Endothelial cell of coronary artery (primary cell): ENCODE data around the gene OR52B6. TPM values are rescaled to one million over a fixed set of nuclear protein-coding genes. Genes with fewer than 3 reads are reported as not detected.

Source experiments
- total RNA-seq: library from RNA; depleted of rRNA; stranded (reverse); fragments of >200 nt; gene quantifications from 2 replicates; pipeline ENCODE4 v1.2.3, GENCODE V29; 2014

OR52B6 gene
- not detected in 2 replicates for total RNA-seq

GRCh38 chr11:5580577-5580976, at the start of gene OR52B6:
Gene OR52B6, plus strand, starts transcription at chr11:5580877. Its CDS starts 0 bp downstream, at chr11:5580877.

GRCh38 chr11:5548440-5548839, 32.2 kb upstream of the OR52B6 start, which contains the start of gene OR52H1:
Gene OR52H1, minus strand, starts transcription at chr11:5548540. Its CDS starts 3,035 bp downstream, at chr11:5545505.

GRCh38 chr11:5596607-5597201, 16.0 kb downstream of the OR52B6 start, which contains the start of gene TRIM6:
Gene TRIM6, plus strand, starts transcription at chr11:5596637. Its CDS starts 261 bp downstream, at chr11:5596898.

GRCh38 chr11:5624489-5625279, 44.0 kb downstream of the OR52B6 start, which contains the start of gene TRIM34:
Gene TRIM34, plus strand, starts transcription at chr11:5625001. Its CDS starts 7,331 bp downstream, at chr11:5632332.

Other genes starting within 250 kb of the OR52B6 start
- gene OR51B5, start 237.4 kb upstream of the OR52B6 start, total RNA-seq: not detected in 2 replicates
- gene OR51B6, start 229.4 kb upstream of the OR52B6 start, total RNA-seq: not detected in 2 replicates
- not detected in 2 replicates for gene OR51M1, start 197.1 kb upstream of the OR52B6 start, total RNA-seq
- gene OR51Q1, start 158.8 kb upstream of the OR52B6 start, total RNA-seq: not detected in 2 replicates
- not detected in 2 replicates for gene OR51I1, start 139.4 kb upstream of the OR52B6 start, total RNA-seq
- not detected in 2 replicates for gene OR51I2, start 131.6 kb upstream of the OR52B6 start, total RNA-seq
- gene OR52D1, start 92.2 kb upstream of the OR52B6 start, total RNA-seq: not detected in 2 replicates
- gene UBQLN3, start 70.9 kb upstream of the OR52B6 start, total RNA-seq: 0.09 TPM in 1 of 2 replicates, not detected in the other
- under 0.01 TPM in 1 of 2 replicates, not detected in the other for gene UBQLNL, start 64.2 kb upstream of the OR52B6 start, total RNA-seq
- gene OR52H1, start 32.3 kb upstream of the OR52B6 start, total RNA-seq: 0.18 and 0.19 TPM in 2 replicates
- 0.81 and 1.2 TPM in 2 replicates for gene TRIM6, start 15.8 kb downstream of the OR52B6 start, total RNA-seq
- 7.8 and 14.8 TPM in 2 replicates for gene TRIM34, start 44.1 kb downstream of the OR52B6 start, total RNA-seq
- gene TRIM5, start 104.2 kb downstream of the OR52B6 start, total RNA-seq: 57.2 and 79.3 TPM in 2 replicates
- gene TRIM22, start 108.9 kb downstream of the OR52B6 start, total RNA-seq: 107 and 112 TPM in 2 replicates
- gene OR56B1, start 155.6 kb downstream of the OR52B6 start, total RNA-seq: not detected in 2 replicates
- gene OR52N4, start 173.4 kb downstream of the OR52B6 start, total RNA-seq: not detected in 2 replicates
- not detected in 2 replicates for gene OR52N5, start 202.5 kb downstream of the OR52B6 start, total RNA-seq
- gene OR52N1, start 210.4 kb downstream of the OR52B6 start, total RNA-seq: not detected in 2 replicates
- gene OR52N2, start 228.0 kb downstream of the OR52B6 start, total RNA-seq: not detected in 2 replicates